ENCODE results near the gene EIF2B2. TPM values are rescaled to one million over a fixed set of nuclear protein-coding genes. Genes with fewer than 3 reads are reported as not detected.

Gene EIF2B2
- total RNA-seq, 1 donor from 2014 or later = 45.0 TPM

GRCh38 chr14:75051556-75051899 lies 48.8 kb downstream of the EIF2B2 start:
- DNase-seq (ENCODE audit: extremely low spot score, unreplicated experiment) = no peak
- H3K27me3 Mint-ChIP-seq = peaks cover 3% of the 10 kb centered on the region
- no peak for TF ChIP-seq CTCF (conservative IDR thresholded peaks at IDR 0.05)
- peak overlapping the region; percentile 95 for H3K4me3 Mint-ChIP-seq
- H3K27ac Mint-ChIP-seq = peak overlapping the region; percentile 93
- peaks cover 43% of the 10 kb centered on the region for H3K36me3 Mint-ChIP-seq
- H3K9me3 Mint-ChIP-seq = no peaks in the 10 kb centered on the region
- peaks cover 13% of the 10 kb centered on the region for H3K4me1 Mint-ChIP-seq (ENCODE audit: unreplicated experiment)

GRCh38 chr14:75053396-75054291 lies 50.9 kb downstream of the EIF2B2 start:
- TF ChIP-seq CTCF (conservative IDR thresholded peaks at IDR 0.05) = no peak
- H3K36me3 Mint-ChIP-seq = peaks cover 36% of the 10 kb centered on the region
- peaks cover 3% of the 10 kb centered on the region for H3K27me3 Mint-ChIP-seq
- peaks cover 3% of the 10 kb centered on the region for H3K9me3 Mint-ChIP-seq
- DNase-seq (ENCODE audit: extremely low spot score, unreplicated experiment) = no peak
- H3K4me1 Mint-ChIP-seq (ENCODE audit: unreplicated experiment) = peaks cover 14% of the 10 kb centered on the region
- H3K27ac Mint-ChIP-seq = peak overlapping the region; percentile 16
- H3K4me3 Mint-ChIP-seq = peak overlapping the region; percentile 7

- Mint-ChIP-seq H3K4me3 (no peak overlapping the region), H3K9me3 (peaks cover 4% of the 10 kb centered on the region), H3K36me3 (peaks cover 33% of the 10 kb centered on the region), H3K4me1 (ENCODE audit: unreplicated experiment) (peaks cover 14% of the 10 kb centered on the region), H3K27me3 (peaks cover 3% of the 10 kb centered on the region), H3K27ac (no peak overlapping the region)
- no peak for DNase-seq (ENCODE audit: extremely low spot score, unreplicated experiment)
- no peak for TF ChIP-seq CTCF (conservative IDR thresholded peaks at IDR 0.05)
Measured at GRCh38 chr14:75054421-75054820, 51.7 kb downstream of the EIF2B2 start.

- peak overlapping the region; percentile 1 for H3K4me3 Mint-ChIP-seq
Measured at GRCh38 chr14:75059642-75060041, 56.9 kb downstream of the EIF2B2 start.

GRCh38 chr14:75060420-75060819 lies 57.7 kb downstream of the EIF2B2 start:
- H3K27me3 Mint-ChIP-seq = no peaks in the 10 kb centered on the region
- no peak for DNase-seq (ENCODE audit: extremely low spot score, unreplicated experiment)
- no peak overlapping the region for H3K4me3 Mint-ChIP-seq
- no peak for TF ChIP-seq CTCF (conservative IDR thresholded peaks at IDR 0.05)
- peaks cover 30% of the 10 kb centered on the region for H3K36me3 Mint-ChIP-seq
- no peak overlapping the region for H3K27ac Mint-ChIP-seq
- H3K4me1 Mint-ChIP-seq (ENCODE audit: unreplicated experiment) = peaks cover 20% of the 10 kb centered on the region
- peaks cover 4% of the 10 kb centered on the region for H3K9me3 Mint-ChIP-seq

More at GRCh38 chr14:75059642-75060041, 56.9 kb downstream of the EIF2B2 start:
- Mint-ChIP-seq H3K4me1 (ENCODE audit: unreplicated experiment) (peaks cover 20% of the 10 kb centered on the region), H3K9me3 (peaks cover 4% of the 10 kb centered on the region), H3K36me3 (peaks cover 32% of the 10 kb centered on the region), H3K27me3 (no peaks in the 10 kb centered on the region), H3K27ac (no peak overlapping the region)
- DNase-seq (ENCODE audit: extremely low spot score, unreplicated experiment) = no peak
- TF ChIP-seq CTCF (conservative IDR thresholded peaks at IDR 0.05) = no peak

Other genes starting within 250 kb of the EIF2B2 start
- gene YLPM1, start 239.6 kb upstream of the EIF2B2 start, total RNA-seq (ENCODE audit: low replicate concordance) = 65.4 and 90.4 TPM in 2 replicates
- gene PROX2, start 126.8 kb upstream of the EIF2B2 start, total RNA-seq (ENCODE audit: low replicate concordance) = not detected in 2 replicates
- 97.2 and 114 TPM in 2 replicates for gene DLST, start 121.0 kb upstream of the EIF2B2 start, total RNA-seq (ENCODE audit: low replicate concordance)
- 5.3 and 7.5 TPM in 2 replicates for gene RPS6KL1, start 79.7 kb upstream of the EIF2B2 start, total RNA-seq (ENCODE audit: low replicate concordance)
- 8.4 and 16.8 TPM in 2 replicates for gene PGF, start 47.3 kb upstream of the EIF2B2 start, total RNA-seq (ENCODE audit: low replicate concordance)
- 19.3 and 28.5 TPM in 2 replicates for gene MLH3, start 48.5 kb downstream of the EIF2B2 start, total RNA-seq (ENCODE audit: low replicate concordance)
- gene ACYP1, start 61.1 kb downstream of the EIF2B2 start, total RNA-seq (ENCODE audit: low replicate concordance) = 12.9 and 20.7 TPM in 2 replicates
- gene ZC2HC1C, start 66.7 kb downstream of the EIF2B2 start, total RNA-seq (ENCODE audit: low replicate concordance) = 3.7 and 4.7 TPM in 2 replicates
- 81.3 and 117 TPM in 2 replicates for gene NEK9, start 124.1 kb downstream of the EIF2B2 start, total RNA-seq (ENCODE audit: low replicate concordance)
- 273 and 303 TPM in 2 replicates for gene TMED10, start 173.7 kb downstream of the EIF2B2 start, total RNA-seq (ENCODE audit: low replicate concordance)